ENCODE results near the gene ENDOV.

The ENDOV gene

GRCh38 chr17:80452173-80452915 lies 37.4 kb downstream of the ENDOV start:
- no peak for DNase-seq

- no peak for DNase-seq
These were observed 38.4 kb downstream of the ENDOV start for GRCh38 chr17:80453126-80453997.

- no peak for DNase-seq
These were observed 39.1 kb downstream of the ENDOV start for GRCh38 chr17:80453998-80454556.

GRCh38 chr17:80454557-80455335 lies 39.8 kb downstream of the ENDOV start:
- DNase-seq: peak; percentile 94

GRCh38 chr17:80455336-80455710 lies 40.4 kb downstream of the ENDOV start:
- peak; percentile 68 for DNase-seq

- DNase-seq: no peak
These were observed 40.8 kb downstream of the ENDOV start for GRCh38 chr17:80455784-80456183.

GRCh38 chr17:80456465-80457235 lies 41.7 kb downstream of the ENDOV start:
- DNase-seq: no peak

GRCh38 chr17:80457236-80457856 lies 42.4 kb downstream of the ENDOV start:
- no peak for DNase-seq

GRCh38 chr17:80458016-80458415 lies 43.0 kb downstream of the ENDOV start:
- no peak for DNase-seq

GRCh38 chr17:80459234-80459633 lies 44.3 kb downstream of the ENDOV start:
- no peak for DNase-seq

- no peak for DNase-seq
These were observed 45.5 kb downstream of the ENDOV start for GRCh38 chr17:80460429-80460834.

- no peak for DNase-seq
These were observed 46.7 kb downstream of the ENDOV start for GRCh38 chr17:80461528-80462160.

GRCh38 chr17:80463784-80464400 lies 48.9 kb downstream of the ENDOV start:
- DNase-seq: no peak

GRCh38 chr17:80464486-80464885 lies 49.5 kb downstream of the ENDOV start:
- DNase-seq: no peak

- DNase-seq: no peak
These were observed 50.5 kb downstream of the ENDOV start for GRCh38 chr17:80465327-80465974.

GRCh38 chr17:80466188-80466705 lies 51.3 kb downstream of the ENDOV start:
- no peak for DNase-seq

- DNase-seq: no peak
These were observed 53.3 kb downstream of the ENDOV start for GRCh38 chr17:80468242-80468641.

- DNase-seq: no peak
These were observed 54.0 kb downstream of the ENDOV start for GRCh38 chr17:80468781-80469493.

- DNase-seq: no peak
These were observed 54.7 kb downstream of the ENDOV start for GRCh38 chr17:80469667-80470066.

Measured in NCI-H510A (cell line).